Fibroblast of lung (primary cell): ENCODE data around the gene TEC. TPM values are rescaled to one million over a fixed set of nuclear protein-coding genes. Genes with fewer than 3 reads are reported as not detected.

Source experiments
- DNase-seq, 2 donors: peaks; one replicate each; pipeline versions ENCODE4 v3.0.0 to v3.0.0-alpha.2; 2010; ENCODE audit warnings: low read depth in 2 of 2
- H2AFZ ChIP-seq: 2 replicates; pipeline ENCODE4 v1.5.1; 2012; ENCODE audit warnings: low read length, control low read depth, inconsistent platforms
- H3K27ac ChIP-seq: 2 replicates; pipeline ENCODE4 v1.5.1; 2011; ENCODE audit warnings: low read length, control low read depth; ENCODE audit not compliant: insufficient read depth
- H3K27me3 ChIP-seq: 2 replicates; pipeline ENCODE4 v1.5.1; 2011; ENCODE audit warnings: mild to moderate bottlenecking, low read length; ENCODE audit not compliant: control insufficient read depth, insufficient read depth
- H3K36me3 ChIP-seq: 2 replicates; pipeline ENCODE4 v1.5.1; 2011; ENCODE audit warnings: low read length; ENCODE audit not compliant: control insufficient read depth, insufficient read depth
- H3K4me1 ChIP-seq: 2 replicates; pipeline ENCODE4 v1.5.1; 2011; ENCODE audit warnings: low read length; ENCODE audit not compliant: control insufficient read depth, insufficient read depth; ENCODE audit errors: extremely low read depth
- H3K4me2 ChIP-seq: 2 replicates; pipeline ENCODE4 v1.5.1; 2011; ENCODE audit warnings: low read length, control low read depth; ENCODE audit not compliant: insufficient read depth; ENCODE audit errors: extremely low read depth
- H3K4me3 ChIP-seq, 4 experiments: fragments of 200-600 bp in 1 of 4; sonication (generic) in 1 of 4; replicated peaks in 1 of 4; 2 replicates each; pipeline ENCODE4 v1.5.1; 2011 to 2016; ENCODE audit warnings: low read length in 4 of 4, low read depth in 3 of 4, mild to moderate bottlenecking in 3 of 4, control low read depth in 2 of 4, inconsistent platforms in 1 of 4, mixed read lengths in 1 of 4; ENCODE audit not compliant: insufficient read depth in 1 of 4; ENCODE audit errors: control extremely low read depth in 1 of 4
- H3K79me2 ChIP-seq: 2 replicates; pipeline ENCODE4 v1.5.1; 2012; ENCODE audit warnings: mild to moderate bottlenecking, low read length, inconsistent platforms; ENCODE audit not compliant: control insufficient read depth, insufficient read depth
- H3K9ac ChIP-seq: 2 replicates; pipeline ENCODE4 v1.5.1; 2011; ENCODE audit warnings: mild to moderate bottlenecking, low read length, control low read depth; ENCODE audit not compliant: insufficient read depth
- H3K9me3 ChIP-seq: 2 replicates; pipeline ENCODE4 v1.5.1; 2012; ENCODE audit warnings: low read depth, low read length; ENCODE audit not compliant: control insufficient read depth, insufficient read depth
- H4K20me1 ChIP-seq: 2 replicates; pipeline ENCODE4 v1.5.1; 2011; ENCODE audit warnings: low read length; ENCODE audit not compliant: control insufficient read depth, insufficient read depth; ENCODE audit errors: extremely low read depth
- EZH2 ChIP-seq: IDR thresholded peaks from 2 replicates; pipeline ENCODE4 v1.5.1; 2012; ENCODE audit warnings: low read length, control low read depth, mild to moderate bottlenecking; ENCODE audit errors: missing control alignments
- polyA plus RNA-seq, 2 donors: library from polyadenylated mRNA; depleted of rRNA in 1 of 2; stranded (reverse) in 1 of 2; unstranded in 1 of 2; fragments of >200 nt; gene quantifications; 2 replicates each; pipeline ENCODE4 v1.2.1, GENCODE V29; 2011 to 2012; ENCODE audit warnings: missing spikeins in 1 of 2
- total RNA-seq: library from RNA; depleted of rRNA; stranded (reverse); fragments of >200 nt; gene quantifications from 2 replicates; pipeline ENCODE4 v1.2.1, GENCODE V29; 2014
- TF ChIP-seq, protein P1 (sequence below), 2 donors: IDR thresholded peaks in 1 of 2; conservative IDR thresholded peaks in 1 of 2; 1 replicate in 1 of 2; 2 replicates in 1 of 2; pipeline ENCODE4 v1.5.1; 2011 to 2012; ENCODE audit warnings: low read length in 2 of 2, control low read depth in 1 of 2, inconsistent platforms in 1 of 2, low read depth in 1 of 2, mild to moderate bottlenecking in 1 of 2

The TEC gene
- total and polyA plus RNA-seq, 2 donors (not counting 1 experiment from before 2014, with no cell fraction given): 0.79 to 5.3 TPM

- Histone ChIP-seq H2AFZ (no peak overlapping the region), H3K27ac (no peak overlapping the region), H4K20me1 (no peaks in the 10 kb centered on the region), H3K4me1 (no peaks in the 10 kb centered on the region), H3K9ac (no peak overlapping the region), H3K9me3 (no peaks in the 10 kb centered on the region), H3K27me3 (no peaks in the 10 kb centered on the region), H3K79me2 (no peaks in the 10 kb centered on the region), H3K36me3 (no peaks in the 10 kb centered on the region), H3K4me2 (no peak overlapping the region), H3K4me3 (peak overlapping the region in 2 of 4 experiments; percentile 67 to 75)
- TF ChIP-seq, protein P1, sequence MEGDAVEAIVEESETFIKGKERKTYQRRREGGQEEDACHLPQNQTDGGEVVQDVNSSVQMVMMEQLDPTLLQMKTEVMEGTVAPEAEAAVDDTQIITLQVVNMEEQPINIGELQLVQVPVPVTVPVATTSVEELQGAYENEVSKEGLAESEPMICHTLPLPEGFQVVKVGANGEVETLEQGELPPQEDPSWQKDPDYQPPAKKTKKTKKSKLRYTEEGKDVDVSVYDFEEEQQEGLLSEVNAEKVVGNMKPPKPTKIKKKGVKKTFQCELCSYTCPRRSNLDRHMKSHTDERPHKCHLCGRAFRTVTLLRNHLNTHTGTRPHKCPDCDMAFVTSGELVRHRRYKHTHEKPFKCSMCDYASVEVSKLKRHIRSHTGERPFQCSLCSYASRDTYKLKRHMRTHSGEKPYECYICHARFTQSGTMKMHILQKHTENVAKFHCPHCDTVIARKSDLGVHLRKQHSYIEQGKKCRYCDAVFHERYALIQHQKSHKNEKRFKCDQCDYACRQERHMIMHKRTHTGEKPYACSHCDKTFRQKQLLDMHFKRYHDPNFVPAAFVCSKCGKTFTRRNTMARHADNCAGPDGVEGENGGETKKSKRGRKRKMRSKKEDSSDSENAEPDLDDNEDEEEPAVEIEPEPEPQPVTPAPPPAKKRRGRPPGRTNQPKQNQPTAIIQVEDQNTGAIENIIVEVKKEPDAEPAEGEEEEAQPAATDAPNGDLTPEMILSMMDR (conservative IDR thresholded peaks at IDR 0.05 in 1 of 2, IDR thresholded peaks at IDR 0.05 in 1 of 2; ENCODE audit: low read depth in 1 of 2, low read length in 2 of 2): no peak
- no peak for DNase-seq
These were observed 872 bp upstream of the TEC start for GRCh38 chr4:48270523-48270897.

GRCh38 chr4:48269861-48270522, 354 bp upstream of the TEC start:
- peak overlapping the region; percentile 84 for H3K4me2 ChIP-seq
- no peaks in the 10 kb centered on the region for H3K36me3 ChIP-seq
- TF ChIP-seq EZH2: no peak
- TF ChIP-seq, protein P1 (conservative IDR thresholded peaks at IDR 0.05 in 1 of 2, IDR thresholded peaks at IDR 0.05 in 1 of 2; ENCODE audit: low read depth in 1 of 2, low read length in 2 of 2): peak; percentile 28 to 40
- peak overlapping the region; percentile 40 for H3K27ac ChIP-seq
- peak overlapping the region; percentile 83 for H2AFZ ChIP-seq
- peak overlapping the region; percentile 65 for H3K9ac ChIP-seq
- peak overlapping the region; percentile 67 to 83 (median 76) for H3K4me3 ChIP-seq
- no peaks in the 10 kb centered on the region for H3K79me2 ChIP-seq
- H3K4me1 ChIP-seq: no peaks in the 10 kb centered on the region
- H3K9me3 ChIP-seq: no peaks in the 10 kb centered on the region
- H4K20me1 ChIP-seq: no peaks in the 10 kb centered on the region
- no peaks in the 10 kb centered on the region for H3K27me3 ChIP-seq
- peak; percentile 71 to 72 for DNase-seq

DNA sequence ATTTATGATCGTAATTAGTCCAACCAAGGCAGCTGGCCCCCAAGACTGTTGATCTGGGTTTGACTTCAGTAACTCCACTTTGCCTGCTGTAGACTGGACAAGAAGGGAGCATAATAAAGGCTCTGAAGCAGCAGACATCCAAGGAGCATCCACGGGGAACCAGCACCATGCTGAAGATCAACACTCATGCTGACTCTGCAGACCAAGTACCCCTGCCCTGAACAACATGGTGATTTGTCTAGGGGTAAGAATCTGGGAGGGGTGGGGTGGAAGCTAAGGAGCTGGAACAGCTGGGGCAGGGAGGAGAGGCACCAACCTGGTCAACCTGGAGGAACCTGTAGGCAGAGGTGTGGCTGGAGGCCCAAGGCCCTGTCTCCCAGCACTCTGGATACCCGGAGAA, 2.1 kb downstream of the TEC start:
- TF ChIP-seq, protein P1 (conservative IDR thresholded peaks at IDR 0.05 in 1 of 2, IDR thresholded peaks at IDR 0.05 in 1 of 2; ENCODE audit: low read depth in 1 of 2, low read length in 2 of 2): no peak
- TF ChIP-seq EZH2: no peak

More for the DNA sequence above, 2.1 kb downstream of the TEC start:
- Histone ChIP-seq H3K4me2 (no peak overlapping the region), H3K79me2 (no peaks in the 10 kb centered on the region), H3K27me3 (no peaks in the 10 kb centered on the region), H3K4me3 (no peak overlapping the region), H2AFZ (no peak overlapping the region), H3K4me1 (no peaks in the 10 kb centered on the region), H4K20me1 (no peaks in the 10 kb centered on the region), H3K27ac (no peak overlapping the region), H3K9ac (no peak overlapping the region), H3K36me3 (no peaks in the 10 kb centered on the region), H3K9me3 (no peaks in the 10 kb centered on the region)
- DNase-seq: no peak
